Urinary bladder (tissue), 4 donors: Measurements from ENCODE around the gene ZBTB47. TPM values are rescaled to one million over a fixed set of nuclear protein-coding genes. Genes with fewer than 3 reads are reported as not detected.
A peak's percentile ranks its signal among the peaks of the same experiment; 100 is the strongest.

Experiments
- DNase-seq: peaks from one replicate; pipeline ENCODE4 v3.0.0-alpha.2; 2015; ENCODE audit errors: extremely low spot score
- H3K27ac ChIP-seq: one replicate; pipeline ENCODE4 v1.5.1; 2013; ENCODE audit warnings: low read depth, mild to moderate bottlenecking, moderate library complexity
- H3K36me3 ChIP-seq: one replicate; pipeline ENCODE4 v1.6.1; 2013; ENCODE audit warnings: mild to moderate bottlenecking, moderate library complexity; ENCODE audit not compliant: insufficient read depth
- H3K4me1 ChIP-seq: one replicate; pipeline ENCODE4 v1.6.1; 2013; ENCODE audit warnings: mild to moderate bottlenecking, moderate library complexity; ENCODE audit not compliant: insufficient read depth
- H3K4me3 ChIP-seq: one replicate; pipeline ENCODE4 v1.5.1; 2013; ENCODE audit warnings: low read depth, low read length
- WGBS: extraction: QIAGEN DNeasy Blood & Tissue Kit; methylation state at CpG from one replicate; pipeline ENCODE4 v1.1.7; 2013; 5-methylcytosine and 5-hydroxymethylcytosine counted together
- polyA plus RNA-seq: library from polyadenylated mRNA; stranded (reverse); fragments of 200-250 nt; gene quantifications from one replicate; pipeline ENCODE4 v1.2.3, GENCODE V29; 2013
- total RNA-seq: library from RNA; depleted of rRNA; stranded (reverse); fragments of >200 nt; gene quantifications from one replicate; pipeline ENCODE4 v1.2.3, GENCODE V29; 2014
- donor health status: healthy with polysubstance abuse.
- donor health status: healthy.

The ZBTB47 gene
- total and polyA plus RNA-seq, 2 donors: 17.1 to 48.2 TPM

GRCh38 chr3:42640129-42640528 is 13.4 kb upstream of the ZBTB47 start:
- H3K4me1 ChIP-seq: no peaks in the 10 kb centered on the region
- H3K4me3 ChIP-seq: no peak overlapping the region
- H3K36me3 ChIP-seq: peaks cover 9% of the 10 kb centered on the region
- H3K27ac ChIP-seq: no peak overlapping the region
- DNase-seq: no peak

GRCh38 chr3:42640771-42641370 is 12.6 kb upstream of the ZBTB47 start:
- no peak for DNase-seq
- Histone ChIP-seq H3K4me1 (no peaks in the 10 kb centered on the region), H3K36me3 (peaks cover 9% of the 10 kb centered on the region), H3K27ac (no peak overlapping the region), H3K4me3 (no peak overlapping the region)
- 90% methylated on average over 6 of the region's 6 CpGs for WGBS

DNA sequence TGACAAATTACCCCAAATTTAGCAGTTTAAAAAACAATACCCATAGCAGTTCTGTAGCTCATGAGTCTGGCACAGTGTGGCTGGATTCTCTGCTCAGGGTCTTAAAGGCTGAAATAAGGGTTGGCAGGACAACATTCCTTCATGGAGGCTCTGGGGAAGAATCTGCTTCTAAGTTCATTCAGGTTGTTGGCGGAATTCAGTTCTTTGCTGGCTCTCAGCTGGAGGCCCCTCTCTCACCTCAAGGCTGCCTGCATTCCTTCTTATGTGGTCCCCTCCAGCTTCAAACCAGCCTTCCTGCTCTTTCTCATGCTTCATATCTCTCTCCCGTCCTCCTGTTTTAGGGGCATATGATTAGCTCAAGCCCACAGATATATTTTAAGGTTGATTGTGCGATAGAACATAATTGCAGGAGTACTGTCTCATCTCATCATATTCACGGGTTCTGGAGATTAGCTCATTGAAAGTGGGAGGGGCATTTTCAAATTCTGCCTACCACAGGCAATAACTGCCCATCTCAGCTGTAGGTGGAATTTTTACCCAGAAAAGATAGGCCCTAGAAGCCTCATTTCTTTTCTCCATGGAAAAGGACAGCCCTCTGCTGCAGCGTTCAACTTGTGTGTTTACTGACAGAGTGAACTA is 5.6 kb upstream of the ZBTB47 start:
- 78% methylated on average over 5 of the region's 5 CpGs for WGBS
- H3K4me3 ChIP-seq: no peak overlapping the region
- no peak for DNase-seq
- no peak overlapping the region for H3K27ac ChIP-seq
- peaks cover 5% of the 10 kb centered on the region for H3K36me3 ChIP-seq
- no peaks in the 10 kb centered on the region for H3K4me1 ChIP-seq

- peaks cover 3% of the 10 kb centered on the region for H3K36me3 ChIP-seq
- no peak overlapping the region for H3K4me3 ChIP-seq
These were observed 4.5 kb upstream of the ZBTB47 start for GRCh38 chr3:42649006-42649405.

DNA sequence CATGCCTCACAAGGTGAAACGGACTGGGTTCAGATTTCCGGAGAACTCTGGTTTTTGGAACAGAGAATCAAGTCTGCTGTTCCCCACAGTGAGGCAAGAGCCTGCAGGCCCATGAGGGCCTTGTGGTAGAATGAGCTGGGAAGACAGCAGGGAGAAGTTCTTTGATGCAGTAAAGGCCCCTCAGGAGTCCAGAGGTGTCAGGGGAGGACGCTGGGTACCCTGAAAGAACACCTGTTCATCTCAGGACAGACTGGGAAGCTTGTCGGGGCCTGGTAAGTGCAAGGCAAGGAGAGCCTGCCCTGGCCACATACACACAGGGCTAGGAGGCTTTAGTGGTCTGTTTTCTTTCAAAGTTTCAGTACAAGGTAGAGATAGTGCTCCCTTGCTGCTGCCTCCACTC is 3.7 kb upstream of the ZBTB47 start:
- DNase-seq: no peak
- 84% methylated on average over 4 of the region's 4 CpGs for WGBS
- no peaks in the 10 kb centered on the region for H3K4me1 ChIP-seq
- H3K36me3 ChIP-seq: peaks cover 3% of the 10 kb centered on the region
- no peak overlapping the region for H3K27ac ChIP-seq
- no peak overlapping the region for H3K4me3 ChIP-seq

More at GRCh38 chr3:42649006-42649405, 4.5 kb upstream of the ZBTB47 start:
- Histone ChIP-seq H3K27ac (no peak overlapping the region), H3K4me1 (no peaks in the 10 kb centered on the region)
- 73% methylated on average over 2 of the region's 2 CpGs for WGBS
- no peak for DNase-seq

DNA sequence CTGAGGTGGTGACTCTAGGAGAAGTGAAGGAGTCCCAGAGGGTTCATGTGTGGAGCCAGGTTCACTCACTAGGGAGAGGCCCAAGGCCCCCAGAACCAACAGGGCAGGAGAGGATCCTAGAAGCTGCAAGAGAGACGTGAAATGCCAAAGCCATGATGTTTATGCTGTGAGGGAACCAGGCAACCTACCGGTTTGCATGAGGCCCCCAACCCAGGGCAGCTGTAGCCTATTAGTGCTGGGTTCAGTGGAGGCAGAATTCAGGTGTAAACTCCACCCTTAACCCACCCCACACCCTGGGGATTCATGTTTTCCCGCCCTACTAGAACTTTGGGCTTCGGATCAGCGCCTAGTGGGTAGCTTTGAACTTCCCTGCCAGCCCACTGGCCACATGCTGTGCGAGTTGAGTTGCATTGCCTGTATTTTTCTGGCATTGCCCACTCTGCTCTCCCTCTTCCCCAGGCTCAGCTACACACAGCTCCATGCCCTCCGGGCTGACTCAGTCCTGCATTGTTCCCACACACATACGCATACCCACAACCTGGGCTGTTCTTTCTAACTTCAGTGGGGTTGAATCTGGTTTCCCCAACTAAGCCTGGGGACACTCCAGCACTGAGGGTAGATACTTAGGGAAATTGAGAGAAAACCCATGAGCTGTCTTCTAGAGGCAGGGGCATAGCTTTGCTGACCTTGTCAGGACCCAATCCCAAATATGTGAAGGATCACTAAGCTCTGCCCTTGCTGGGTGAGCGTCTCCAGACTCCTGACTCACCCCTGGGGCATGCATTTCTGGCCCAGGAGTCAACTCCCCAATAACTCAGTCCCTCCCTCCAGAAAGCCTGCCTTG is 2.0 kb upstream of the ZBTB47 start:
- 70% methylated on average over 9 of the region's 9 CpGs for WGBS
- Histone ChIP-seq H3K27ac (no peak overlapping the region), H3K36me3 (peaks cover 3% of the 10 kb centered on the region), H3K4me1 (no peaks in the 10 kb centered on the region), H3K4me3 (no peak overlapping the region)
- no peak for DNase-seq

GRCh38 chr3:42652251-42652610 is 1.3 kb upstream of the ZBTB47 start:
- no peak for DNase-seq
- Histone ChIP-seq H3K4me1 (no peaks in the 10 kb centered on the region), H3K27ac (no peak overlapping the region), H3K4me3 (no peak overlapping the region), H3K36me3 (no peaks in the 10 kb centered on the region)
- WGBS: 30% methylated on average over 1 of the region's 1 CpG

DNA sequence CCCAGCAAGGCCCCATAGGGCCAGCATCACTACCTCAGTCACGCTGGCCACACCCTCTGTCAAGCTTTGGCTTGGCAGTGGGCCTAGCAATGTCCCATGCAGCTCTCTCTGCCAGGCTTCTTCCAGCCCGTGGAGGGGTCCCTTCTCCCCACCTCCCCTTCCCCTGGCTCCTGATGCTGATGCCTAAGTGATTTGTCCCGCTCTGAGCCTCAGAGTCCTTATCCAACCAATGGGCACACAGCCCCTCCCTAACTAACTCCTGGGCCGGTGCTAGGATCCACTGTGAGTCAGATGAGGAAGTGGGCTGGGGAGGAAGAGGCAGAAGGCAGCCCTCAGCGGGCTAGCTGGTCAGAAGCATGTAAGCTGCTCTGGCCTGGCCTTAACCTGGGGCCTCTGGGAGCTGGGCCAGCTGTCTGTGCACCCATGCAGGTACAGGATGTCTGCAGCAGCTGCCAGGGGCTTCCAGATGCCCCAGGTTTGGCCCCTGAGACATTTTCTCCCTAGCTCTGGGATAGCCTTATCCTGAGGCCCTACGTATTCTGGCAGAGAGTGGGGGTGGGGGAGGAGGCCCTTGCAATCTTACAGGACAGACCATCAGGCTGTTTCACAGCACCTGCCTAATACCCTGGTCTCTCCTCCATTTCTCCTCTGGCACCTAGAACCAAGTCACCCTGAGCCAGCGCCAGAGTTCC is 740 bp upstream of the ZBTB47 start:
- Histone ChIP-seq H3K36me3 (no peaks in the 10 kb centered on the region), H3K27ac (no peak overlapping the region), H3K4me3 (peak overlapping the region; percentile 80), H3K4me1 (no peaks in the 10 kb centered on the region)
- 21% methylated on average over 7 of the region's 7 CpGs for WGBS
- no peak for DNase-seq

DNA sequence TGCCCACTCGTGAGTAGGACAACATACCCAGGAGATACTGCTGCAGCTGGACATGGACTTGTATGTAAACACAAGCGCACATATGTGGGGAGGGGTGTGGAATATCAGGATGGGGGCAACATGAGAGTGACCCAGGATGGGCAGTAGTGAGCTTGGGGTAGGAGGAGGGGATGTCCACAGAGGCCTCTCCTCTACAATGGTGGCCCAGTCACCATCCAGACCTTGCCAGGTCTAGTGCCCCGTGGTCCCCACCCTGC is 266 bp upstream of the ZBTB47 start:
- DNase-seq: no peak
- no peaks in the 10 kb centered on the region for H3K4me1 ChIP-seq
- peak overlapping the region; percentile 80 for H3K4me3 ChIP-seq
- H3K27ac ChIP-seq: no peak overlapping the region
- H3K36me3 ChIP-seq: no peaks in the 10 kb centered on the region
- WGBS: 26% methylated on average over 3 of the region's 3 CpGs

GRCh38 chr3:42654331-42655201 is 1.1 kb downstream of the ZBTB47 start:
- no peak for DNase-seq
- H3K36me3 ChIP-seq: no peaks in the 10 kb centered on the region
- H3K4me3 ChIP-seq: peak overlapping the region; percentile 80
- H3K27ac ChIP-seq: peak overlapping the region; percentile 86
- 1% methylated on average over 93 of the region's 94 CpGs for WGBS
- no peaks in the 10 kb centered on the region for H3K4me1 ChIP-seq

- Histone ChIP-seq H3K36me3 (no peaks in the 10 kb centered on the region), H3K4me1 (no peaks in the 10 kb centered on the region), H3K27ac (peak overlapping the region; percentile 86), H3K4me3 (peak overlapping the region; percentile 80)
- 34% methylated on average over 4 of the region's 4 CpGs for WGBS
- no peak for DNase-seq
These were observed 1.9 kb downstream of the ZBTB47 start for GRCh38 chr3:42655331-42655888.

- no peak overlapping the region for H3K27ac ChIP-seq
- no peak overlapping the region for H3K4me3 ChIP-seq
- no peak for DNase-seq
- H3K4me1 ChIP-seq: no peaks in the 10 kb centered on the region
- no peaks in the 10 kb centered on the region for H3K36me3 ChIP-seq
- 76% methylated on average over 6 of the region's 6 CpGs for WGBS
These were observed 2.6 kb downstream of the ZBTB47 start for GRCh38 chr3:42655980-42656679.
